Measurements from ENCODE around the gene ADCY7.

The ADCY7 gene

DNA sequence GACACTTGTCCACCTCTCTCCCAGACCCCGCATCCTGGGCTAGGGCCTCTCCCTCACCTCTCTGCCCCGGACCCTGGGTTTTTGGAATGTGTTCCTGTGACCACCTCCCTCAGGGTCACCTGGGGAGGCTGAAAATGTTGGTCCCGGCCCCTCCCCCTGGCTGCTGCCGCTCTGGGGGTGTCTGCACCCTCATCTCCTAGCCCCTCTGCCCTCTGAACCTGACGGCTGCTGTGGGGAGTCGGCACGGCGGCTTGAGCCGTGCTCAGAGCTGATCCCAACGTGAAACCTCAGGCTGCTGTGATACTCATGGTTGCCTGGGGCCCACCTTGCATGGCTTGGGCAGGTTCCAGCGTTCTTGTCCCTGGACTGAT lies 42.8 kb downstream of the ADCY7 start:
- no peak overlapping the region for H3K4me3 ChIP-seq (ENCODE audit: low read depth, low read length)
- TF ChIP-seq, protein P1, sequence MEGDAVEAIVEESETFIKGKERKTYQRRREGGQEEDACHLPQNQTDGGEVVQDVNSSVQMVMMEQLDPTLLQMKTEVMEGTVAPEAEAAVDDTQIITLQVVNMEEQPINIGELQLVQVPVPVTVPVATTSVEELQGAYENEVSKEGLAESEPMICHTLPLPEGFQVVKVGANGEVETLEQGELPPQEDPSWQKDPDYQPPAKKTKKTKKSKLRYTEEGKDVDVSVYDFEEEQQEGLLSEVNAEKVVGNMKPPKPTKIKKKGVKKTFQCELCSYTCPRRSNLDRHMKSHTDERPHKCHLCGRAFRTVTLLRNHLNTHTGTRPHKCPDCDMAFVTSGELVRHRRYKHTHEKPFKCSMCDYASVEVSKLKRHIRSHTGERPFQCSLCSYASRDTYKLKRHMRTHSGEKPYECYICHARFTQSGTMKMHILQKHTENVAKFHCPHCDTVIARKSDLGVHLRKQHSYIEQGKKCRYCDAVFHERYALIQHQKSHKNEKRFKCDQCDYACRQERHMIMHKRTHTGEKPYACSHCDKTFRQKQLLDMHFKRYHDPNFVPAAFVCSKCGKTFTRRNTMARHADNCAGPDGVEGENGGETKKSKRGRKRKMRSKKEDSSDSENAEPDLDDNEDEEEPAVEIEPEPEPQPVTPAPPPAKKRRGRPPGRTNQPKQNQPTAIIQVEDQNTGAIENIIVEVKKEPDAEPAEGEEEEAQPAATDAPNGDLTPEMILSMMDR (IDR thresholded peaks at IDR 0.05; ENCODE audit: control insufficient read depth, extremely low read depth, insufficient read depth) = no peak
- no peak for DNase-seq (ENCODE audit: low read depth)

DNA sequence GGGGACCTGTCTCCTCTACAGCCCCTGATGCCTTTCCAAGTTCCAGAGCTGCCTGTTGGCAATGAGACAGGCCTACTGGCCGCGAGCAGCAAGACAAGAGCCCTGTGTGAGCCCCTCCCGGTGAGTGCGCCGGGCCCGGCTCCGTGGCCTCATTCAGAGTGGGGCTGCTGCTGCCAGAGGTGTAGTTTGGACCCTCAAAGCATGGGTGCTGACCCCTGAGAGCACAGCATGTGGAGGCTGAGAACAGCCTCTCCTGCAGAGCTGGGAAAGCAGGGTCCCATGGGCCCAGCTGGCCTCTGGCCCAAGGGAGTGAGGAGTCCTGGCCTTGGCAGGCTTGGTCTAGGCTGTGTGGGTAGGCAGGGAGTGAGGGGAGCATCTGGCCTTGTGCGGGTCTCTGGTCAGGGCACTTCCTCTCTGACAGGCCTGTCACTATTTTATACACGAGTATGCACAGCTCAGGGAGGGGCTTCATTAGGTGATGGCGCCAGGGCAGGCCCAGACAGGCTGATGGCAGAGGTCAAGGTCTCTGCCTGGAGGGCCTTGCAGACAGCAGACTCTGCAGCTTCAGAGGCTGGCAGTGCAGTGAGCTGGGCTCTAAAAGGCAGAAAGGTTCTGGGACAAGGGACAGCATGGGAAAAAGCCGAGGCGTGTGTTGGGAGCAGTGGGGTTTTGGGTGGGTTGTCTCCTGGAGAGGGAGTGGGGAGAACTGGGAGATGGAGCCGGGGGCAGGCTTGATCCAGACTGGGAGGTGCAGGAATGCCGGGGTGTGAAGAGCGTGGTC lies 43.4 kb downstream of the ADCY7 start:
- no peak for DNase-seq (ENCODE audit: low read depth)
- H3K4me3 ChIP-seq (ENCODE audit: low read depth, low read length) = no peak overlapping the region
- TF ChIP-seq, protein P1 (IDR thresholded peaks at IDR 0.05; ENCODE audit: control insufficient read depth, extremely low read depth, insufficient read depth) = no peak

DNA sequence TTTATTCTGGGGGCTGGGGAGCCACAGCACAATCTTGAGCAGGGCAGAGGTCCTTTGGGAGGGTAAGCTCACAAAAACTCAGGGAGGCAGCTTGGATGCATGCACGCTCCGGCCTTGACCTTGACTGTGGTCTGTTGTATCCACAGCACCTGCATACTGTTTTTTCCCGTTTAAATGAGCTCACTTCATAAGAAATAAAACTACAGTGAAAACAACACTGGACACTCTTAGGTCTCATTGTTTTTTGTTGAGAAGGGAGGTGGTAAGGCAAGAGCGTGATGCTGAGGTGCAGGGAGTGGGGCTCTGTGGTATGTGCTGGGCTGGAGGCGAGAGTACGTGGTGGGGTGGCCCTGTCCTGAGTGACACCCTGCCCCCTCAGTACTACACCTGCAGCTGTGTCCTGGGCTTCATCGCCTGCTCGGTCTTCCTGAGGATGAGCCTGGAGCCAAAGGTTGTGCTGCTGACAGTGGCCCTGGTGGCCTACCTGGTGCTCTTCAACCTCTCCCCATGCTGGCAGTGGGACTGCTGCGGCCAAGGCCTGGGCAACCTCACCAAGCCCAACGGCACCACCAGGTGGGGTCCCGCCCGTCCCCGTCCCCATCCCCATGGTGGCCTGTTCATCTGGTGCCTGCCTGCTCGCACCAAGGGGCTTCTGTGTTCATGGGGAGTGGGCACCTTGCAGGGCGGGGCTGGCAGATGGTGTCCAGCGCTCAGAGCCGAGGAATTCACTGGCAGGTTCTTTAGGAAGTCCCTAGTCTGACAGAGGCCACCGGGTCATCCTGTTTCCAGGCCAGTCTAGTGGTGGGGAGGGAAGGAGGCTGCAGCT lies 44.2 kb downstream of the ADCY7 start:
- TF ChIP-seq, protein P1 (IDR thresholded peaks at IDR 0.05; ENCODE audit: control insufficient read depth, extremely low read depth, insufficient read depth) = no peak
- H3K4me3 ChIP-seq (ENCODE audit: low read depth, low read length) = no peak overlapping the region
- DNase-seq (ENCODE audit: low read depth) = no peak

DNA sequence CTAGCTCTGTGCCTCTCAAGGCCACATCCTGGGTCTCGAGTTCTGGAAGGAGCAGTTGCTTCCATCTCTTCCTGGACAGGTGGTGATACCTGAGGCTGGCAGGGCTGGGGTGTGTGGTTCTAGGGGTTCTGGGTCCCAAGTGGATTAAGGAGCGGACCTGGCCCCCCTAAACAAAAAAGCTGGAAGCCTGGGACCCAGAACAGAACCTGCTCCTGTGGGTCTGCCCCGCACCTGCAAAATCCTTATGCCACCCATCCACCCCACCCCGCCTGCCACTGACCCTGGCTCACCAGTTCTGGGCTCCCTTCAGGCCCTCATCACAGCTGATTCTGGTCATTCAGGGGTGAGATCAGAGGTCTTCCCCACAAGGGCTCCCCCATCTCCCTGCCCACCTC lies 44.8 kb downstream of the ADCY7 start:
- TF ChIP-seq, protein P1 (IDR thresholded peaks at IDR 0.05; ENCODE audit: control insufficient read depth, extremely low read depth, insufficient read depth) = no peak
- no peak for DNase-seq (ENCODE audit: low read depth)
- H3K4me3 ChIP-seq (ENCODE audit: low read depth, low read length) = no peak overlapping the region

DNA sequence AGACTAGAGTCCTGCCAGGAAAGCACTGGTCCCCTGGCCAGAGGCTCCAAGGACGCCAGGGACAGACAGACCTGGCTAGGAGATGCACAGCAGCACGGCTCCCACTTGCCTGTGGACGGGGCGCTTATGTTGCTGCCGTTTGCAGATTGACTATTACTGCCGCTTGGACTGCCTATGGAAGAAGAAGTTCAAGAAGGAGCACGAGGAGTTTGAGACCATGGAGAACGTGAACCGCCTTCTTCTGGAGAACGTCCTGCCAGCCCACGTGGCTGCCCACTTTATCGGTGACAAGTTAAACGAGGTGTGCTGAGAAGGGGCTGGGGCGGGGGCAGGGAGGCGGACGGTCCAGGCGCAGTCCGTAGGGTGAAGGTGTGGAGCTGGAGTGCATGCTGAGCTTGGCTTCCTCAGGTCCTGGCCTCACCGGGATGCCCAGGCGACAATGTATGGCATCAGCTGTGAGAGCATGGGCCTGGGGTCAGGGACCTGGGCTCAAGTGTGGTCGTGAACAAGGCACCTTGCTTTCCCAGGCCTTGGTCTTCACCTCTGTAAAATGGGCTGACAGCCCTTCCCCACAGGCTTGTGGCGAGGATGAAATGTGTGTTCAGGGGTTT lies 45.6 kb downstream of the ADCY7 start:
- H3K4me3 ChIP-seq (ENCODE audit: low read depth, low read length) = no peak overlapping the region
- TF ChIP-seq, protein P1 (IDR thresholded peaks at IDR 0.05; ENCODE audit: control insufficient read depth, extremely low read depth, insufficient read depth) = no peak
- no peak for DNase-seq (ENCODE audit: low read depth)

DNA sequence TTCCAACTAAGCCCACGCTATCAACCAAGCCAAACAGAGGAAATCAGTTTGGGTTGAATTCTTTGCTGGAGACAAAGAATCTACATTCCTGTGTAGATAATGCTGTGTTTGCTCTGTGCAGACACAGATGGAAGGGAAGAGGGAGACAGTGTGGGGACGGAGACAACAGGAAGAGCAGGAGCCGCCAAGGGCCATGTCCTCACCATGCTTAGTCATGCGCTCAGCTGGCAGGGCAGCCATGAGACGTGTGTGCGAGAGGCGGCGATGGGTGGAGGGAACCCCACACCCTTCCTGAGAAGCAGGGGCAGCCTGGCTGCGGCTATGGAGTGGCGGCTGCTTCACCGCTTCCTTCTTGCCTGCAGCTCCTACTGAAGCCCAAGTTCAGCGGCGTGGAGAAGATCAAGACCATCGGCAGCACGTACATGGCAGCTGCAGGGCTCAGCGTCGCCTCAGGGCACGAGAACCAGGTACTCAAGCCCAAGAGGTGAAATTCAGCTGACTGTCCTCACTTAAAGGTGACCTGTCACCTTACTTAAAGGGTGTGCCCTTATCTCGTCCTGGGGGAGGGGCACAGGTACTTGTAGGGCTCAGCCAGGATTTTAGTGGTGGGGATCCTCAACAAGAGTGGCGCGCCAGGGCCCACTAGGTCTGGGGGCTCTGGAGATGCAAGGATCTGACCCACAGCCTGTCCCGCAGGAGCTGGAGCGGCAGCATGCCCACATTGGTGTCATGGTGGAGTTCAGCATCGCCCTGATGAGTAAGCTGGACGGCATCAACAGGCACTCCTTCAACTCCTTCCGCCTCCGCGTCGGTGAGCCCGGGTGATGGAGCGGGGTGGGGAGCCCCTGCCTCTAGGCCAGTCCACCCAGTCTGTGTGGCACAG lies 47.5 kb downstream of the ADCY7 start:
- no peak for DNase-seq (ENCODE audit: low read depth)
- TF ChIP-seq, protein P1 (IDR thresholded peaks at IDR 0.05; ENCODE audit: control insufficient read depth, extremely low read depth, insufficient read depth) = no peak
- H3K4me3 ChIP-seq (ENCODE audit: low read depth, low read length) = no peak overlapping the region

Measured in LNCaP clone FGC (cell line).